RWPE2 (cell line): Measurements from ENCODE around the gene TMEM132D.

Experiments
- ATAC-seq: fragments of 200-7000 bp; cut with Tn5 transposase; 3 replicates; pipeline ENCODE4 v1.9.1; 2021; ENCODE audit warnings: low read depth
- DNase-seq: peaks from one replicate; pipeline ENCODE4 v3.0.0-alpha.2; 2020; ENCODE audit warnings: low spot score
- H3K27ac ChIP-seq: fragments of 450-650 bp; 2 replicates; pipeline ENCODE4 v1.5.1; 2017; ENCODE audit warnings: mild to moderate bottlenecking; ENCODE audit not compliant: poor library complexity, severe bottlenecking
- H3K27me3 ChIP-seq: fragments of 250-450 bp; sonication (Bioruptor Pico); 2 replicates; pipeline ENCODE4 v1.5.1; 2021; ENCODE audit warnings: mild to moderate bottlenecking, moderate library complexity; ENCODE audit not compliant: insufficient read depth, poor library complexity, severe bottlenecking
- H3K36me3 ChIP-seq: fragments of 250-450 bp; sonication (Bioruptor Pico); 2 replicates; pipeline ENCODE4 v1.5.1; 2020; ENCODE audit warnings: low read depth, mild to moderate bottlenecking, moderate library complexity
- H3K4me1 ChIP-seq: fragments of 250-450 bp; sonication (Bioruptor Pico); 2 replicates; pipeline ENCODE4 v1.5.1; 2021; ENCODE audit warnings: mild to moderate bottlenecking, moderate library complexity; ENCODE audit not compliant: insufficient read depth, poor library complexity, severe bottlenecking
- H3K4me3 ChIP-seq: fragments of 250-450 bp; sonication (Bioruptor Pico); 2 replicates; pipeline ENCODE4 v1.5.1; 2021; ENCODE audit warnings: mild to moderate bottlenecking, moderate library complexity; ENCODE audit not compliant: severe bottlenecking
- H3K9me3 ChIP-seq: fragments of 250-450 bp; sonication (Bioruptor Pico); 2 replicates; pipeline ENCODE4 v1.5.1; 2021; ENCODE audit warnings: mild to moderate bottlenecking, moderate library complexity; ENCODE audit not compliant: severe bottlenecking
- CTCF ChIP-seq: fragments of 450-650 bp; IDR thresholded peaks from one replicate; pipeline ENCODE4 v1.5.1; 2017; ENCODE audit warnings: mild to moderate bottlenecking, moderate library complexity; ENCODE audit not compliant: poor library complexity, severe bottlenecking

The TMEM132D gene

GRCh38 chr12:129599406-129599805, 304.4 kb downstream of the TMEM132D start:
- DNase-seq = no peak
- no peak overlapping the region for H3K4me3 ChIP-seq
- H3K36me3 ChIP-seq = no peaks in the 10 kb centered on the region
- H3K9me3 ChIP-seq = no peaks in the 10 kb centered on the region
- no peaks in the 10 kb centered on the region for H3K4me1 ChIP-seq
- no peaks in the 10 kb centered on the region for H3K27me3 ChIP-seq
- no peak overlapping the region for H3K27ac ChIP-seq
- ATAC-seq = no peak
- TF ChIP-seq CTCF = no peak

- no peak for TF ChIP-seq CTCF
- H3K36me3 ChIP-seq = no peaks in the 10 kb centered on the region
- ATAC-seq = peak; percentile 36; the same call in 1 of the 3 replicates
These were observed 309.7 kb downstream of the TMEM132D start for GRCh38 chr12:129594098-129594497.

DNA sequence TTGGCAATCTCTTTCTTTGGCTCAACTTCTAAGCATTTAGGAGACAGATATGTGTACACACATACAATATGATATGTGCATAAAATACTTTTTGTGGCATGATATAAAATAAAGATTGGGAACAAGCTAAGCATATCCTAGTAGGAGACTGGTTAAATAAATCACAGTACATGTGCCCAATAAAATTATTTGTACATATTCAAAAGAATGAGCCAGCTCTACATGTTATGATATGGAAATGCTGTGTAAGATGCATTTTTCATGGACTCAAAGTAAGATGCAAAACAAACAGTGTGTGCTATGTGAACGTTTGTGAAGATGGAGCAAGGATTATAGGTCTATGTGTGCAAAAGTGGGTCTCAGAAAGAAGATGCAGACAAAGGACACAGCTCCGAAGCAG, 311.4 kb downstream of the TMEM132D start:
- Histone ChIP-seq H3K9me3 (no peaks in the 10 kb centered on the region), H3K4me1 (no peaks in the 10 kb centered on the region), H3K4me3 (no peak overlapping the region), H3K36me3 (no peaks in the 10 kb centered on the region), H3K27ac (no peak overlapping the region), H3K27me3 (no peaks in the 10 kb centered on the region)
- DNase-seq = no peak
- TF ChIP-seq CTCF = no peak
- no peak for ATAC-seq

More at GRCh38 chr12:129594098-129594497, 309.7 kb downstream of the TMEM132D start:
- no peak for DNase-seq
- Histone ChIP-seq H3K27ac (no peak overlapping the region), H3K4me3 (no peak overlapping the region), H3K4me1 (no peaks in the 10 kb centered on the region), H3K9me3 (no peaks in the 10 kb centered on the region), H3K27me3 (no peaks in the 10 kb centered on the region)

- no peak overlapping the region for H3K4me3 ChIP-seq
- no peaks in the 10 kb centered on the region for H3K36me3 ChIP-seq
- no peak for TF ChIP-seq CTCF
- DNase-seq (no peak), ATAC-seq (no peak)
- H3K4me1 ChIP-seq = no peaks in the 10 kb centered on the region
- no peaks in the 10 kb centered on the region for H3K9me3 ChIP-seq
- no peaks in the 10 kb centered on the region for H3K27me3 ChIP-seq
- no peak overlapping the region for H3K27ac ChIP-seq
These were observed 314.3 kb downstream of the TMEM132D start for GRCh38 chr12:129589503-129589902.

- Histone ChIP-seq H3K27ac (no peak overlapping the region), H3K4me1 (no peaks in the 10 kb centered on the region), H3K36me3 (no peaks in the 10 kb centered on the region), H3K27me3 (no peaks in the 10 kb centered on the region), H3K9me3 (no peaks in the 10 kb centered on the region), H3K4me3 (no peak overlapping the region)
- DNase-seq (no peak), ATAC-seq (no peak)
- no peak for TF ChIP-seq CTCF
These were observed 315.7 kb downstream of the TMEM132D start for GRCh38 chr12:129588142-129588541.
